K562 (cell line): ENCODE measurements around the gene SKAP1. TPM values are rescaled to one million over a fixed set of nuclear protein-coding genes. Genes with fewer than 3 reads are reported as not detected.

Experiments
- ATAC-seq: fragments of 200-7000 bp; cut with Tn5 transposase; 3 replicates; pipeline ENCODE4 v1.9.1; 2020; ENCODE audit warnings: moderate library complexity
- BruUV-seq: library from RNA; stranded (reverse); fragments of 400-500 nt; replicated peaks from 2 replicates; lab custom pipeline; 2021; lab: Mats Ljungman, UMichigan
- CTCF ChIA-PET: fragments of 300-600 bp; formaldehyde crosslinking; extraction: SDS; loops from one replicate; lab custom pipeline; 2021; ENCODE audit warnings: low intra/inter-chr PET ratio; lab: Yijun Ruan, JAX
- POLR2A ChIA-PET: fragments of 300-600, 350-650 bp; sonication (Branson Sonifier 250); formaldehyde crosslinking; extraction: SDS; loops from one replicate; lab custom pipeline; 2021; ENCODE audit warnings: antibody characterized with exemption, inconsistent platforms; lab: Yijun Ruan, JAX
- DNase-seq, 4 experiments: peaks; one replicate each; pipeline versions ENCODE4 v3.0.0 to v3.0.0-alpha.2; 2011 to 2018; ENCODE audit warnings: low spot score in 3 of 4, mixed read lengths in 3 of 4; ENCODE audit errors: extremely low read depth in 1 of 4
- FAIRE-seq: peaks from 2 replicates; lab custom pipeline; 2011; peaks lifted over from hg19 to GRCh38; lab: Jason Lieb, UNC
- H2AFZ ChIP-seq: 2 replicates; pipeline ENCODE4 v1.6.0; 2011; ENCODE audit warnings: low read depth, low read length, control low read depth, inconsistent platforms
- H3K27ac ChIP-seq: fragments of 200-600 bp; 3 replicates; pipeline ENCODE4 v1.8.0; 2011; ENCODE audit warnings: low read depth, mild to moderate bottlenecking, control low read depth, inconsistent platforms, low read length, moderate library complexity, mixed read lengths; ENCODE audit errors: extremely low read depth
- H3K27me3 ChIP-seq, 2 experiments: fragments of 300-600 bp in 1 of 2; 2 replicates in 1 of 2; 3 replicates in 1 of 2; pipeline versions ENCODE4 v1.6.0 to v1.8.0; 2011; ENCODE audit warnings: inconsistent platforms in 2 of 2, low read length in 2 of 2, mild to moderate bottlenecking in 1 of 2, mixed read lengths in 1 of 2, moderate library complexity in 1 of 2; ENCODE audit not compliant: control insufficient read depth in 2 of 2, insufficient read depth in 2 of 2
- H3K36me3 ChIP-seq: fragments of 300-600 bp; 3 replicates; pipeline ENCODE4 v1.8.0; 2011; ENCODE audit warnings: mild to moderate bottlenecking, low read length, inconsistent platforms; ENCODE audit not compliant: control insufficient read depth, insufficient read depth
- H3K4me1 ChIP-seq, 2 experiments: fragments of 200-600 bp in 1 of 2; replicated peaks in 1 of 2; 2 replicates in 1 of 2; 3 replicates in 1 of 2; pipeline versions ENCODE4 v1.5.1 to v1.8.0; 2011; ENCODE audit warnings: inconsistent platforms in 2 of 2, low read length in 2 of 2, mild to moderate bottlenecking in 1 of 2, mixed read lengths in 1 of 2, moderate library complexity in 1 of 2; ENCODE audit not compliant: control insufficient read depth in 2 of 2, insufficient read depth in 2 of 2
- H3K4me2 ChIP-seq: 2 replicates; pipeline ENCODE4 v1.6.1; 2011; ENCODE audit warnings: low read length, control low read depth, inconsistent platforms, mixed read lengths; ENCODE audit not compliant: insufficient read depth
- H3K4me3 ChIP-seq: fragments of 200-600 bp; sonication (generic), shearing (Covaris generic); 2 replicates; pipeline ENCODE4 v1.5.1; 2016; ENCODE audit warnings: control low read depth, inconsistent platforms
- H3K79me2 ChIP-seq: fragments of 200-600 bp; 3 replicates; pipeline ENCODE4 v1.8.0; 2011; ENCODE audit warnings: low read length, inconsistent platforms; ENCODE audit not compliant: control insufficient read depth, insufficient read depth
- H3K9ac ChIP-seq, 2 experiments: 2 replicates each; pipeline versions ENCODE4 v1.6.0 to v1.6.1; 2011; ENCODE audit warnings: low read depth in 2 of 2, low read length in 2 of 2, control low read depth in 1 of 2, inconsistent platforms in 1 of 2, mild to moderate bottlenecking in 1 of 2, mixed read lengths in 1 of 2; ENCODE audit not compliant: insufficient read depth in 1 of 2
- H3K9me1 ChIP-seq: one replicate; pipeline ENCODE4 v1.6.0; 2011; ENCODE audit warnings: inconsistent platforms, mild to moderate bottlenecking, low read length, moderate library complexity; ENCODE audit not compliant: control insufficient read depth, insufficient read depth
- H3K9me3 ChIP-seq: replicated peaks from 2 replicates; pipeline ENCODE4 v1.5.1; 2011; ENCODE audit warnings: low read depth, low read length, inconsistent platforms; ENCODE audit not compliant: control insufficient read depth, insufficient read depth
- H4K20me1 ChIP-seq: replicated peaks from 2 replicates; pipeline ENCODE4 v1.6.1; 2011; ENCODE audit warnings: low read length, inconsistent platforms, mixed read lengths; ENCODE audit not compliant: control insufficient read depth, insufficient read depth
- BRF2 ChIP-seq: IDR thresholded peaks from 3 replicates; pipeline ENCODE4 v1.6.1; 2011; ENCODE audit warnings: borderline replicate concordance, mild to moderate bottlenecking; ENCODE audit not compliant: insufficient read length, insufficient read depth
- CBX1 ChIP-seq: sonication (generic); IDR thresholded peaks from 2 replicates; pipeline ENCODE4 v1.6.1; 2016; ENCODE audit warnings: antibody characterized with exemption, low read depth, mild to moderate bottlenecking
- DPF2 ChIP-seq: fragments of 450-650 bp; IDR thresholded peaks from 2 replicates; pipeline ENCODE4 v1.6.1; 2016
- GATAD2B ChIP-seq: fragments of 450-650 bp; IDR thresholded peaks from 2 replicates; pipeline ENCODE4 v1.6.1; 2017; ENCODE audit warnings: mild to moderate bottlenecking, borderline replicate concordance
- MITF ChIP-seq: IDR thresholded peaks from 2 replicates; pipeline ENCODE4 v1.6.1; 2014; ENCODE audit warnings: antibody characterized with exemption
- PCBP2 ChIP-seq: fragments of 200-400 bp; formaldehyde crosslinking; IDR thresholded peaks from 2 replicates; pipeline ENCODE4 v1.6.1; 2018; ENCODE audit warnings: low read length, low read depth, mild to moderate bottlenecking, moderate library complexity; ENCODE audit not compliant: poor library complexity, severe bottlenecking
- POLR2A ChIP-seq: fragments of 450-650 bp; conservative IDR thresholded peaks from 2 replicates; pipeline ENCODE4 v1.6.1; 2016
- SRSF1 ChIP-seq: fragments of 200-400 bp; formaldehyde crosslinking; IDR thresholded peaks from 2 replicates; pipeline ENCODE4 v1.6.1; 2017; ENCODE audit warnings: mild to moderate bottlenecking, low read depth, low read length, moderate library complexity
- TBP ChIP-seq: optimal IDR thresholded peaks from 2 replicates; pipeline ENCODE3; 2011; ENCODE audit warnings: low read depth, low read length, improper control_type of control experiment
- WHSC1 ChIP-seq: IDR thresholded peaks from one replicate; pipeline ENCODE4 v1.6.1; 2012; ENCODE audit warnings: low read length, control low read depth, inconsistent platforms
- ZBTB9 ChIP-seq: fragments of 450-650 bp; formaldehyde crosslinking; IDR thresholded peaks from 2 replicates; pipeline ENCODE4 v1.4.0; 2020; ENCODE audit warnings: mild to moderate bottlenecking, moderate library complexity
- ZNF41 ChIP-seq: fragments of 250-450 bp; sonication (Bioruptor Pico); conservative IDR thresholded peaks from 2 replicates; pipeline ENCODE4 v1.4.0; 2020; ENCODE audit warnings: mild to moderate bottlenecking
- WGBS: fragments of 100-300 bp; shearing (Covaris generic); methylation state at CpG from one replicate; pipeline ENCODE4 v1.1.6; 2016; ENCODE audit warnings: low coverage, mixed read lengths; ENCODE audit not compliant: insufficient coverage; ENCODE audit errors: missing lambda C conversion rate; 5-methylcytosine and 5-hydroxymethylcytosine counted together
- in situ Hi-C: fragments of 300-500 bp; cut with MboI; formaldehyde crosslinking; loops from 4 replicates; pipeline ENCODE4 v1.15.0; 2018; ENCODE audit warnings: inconsistent platforms, mixed read lengths
- intact Hi-C: fragments of 100-400 bp; cut with micrococcal nuclease; formaldehyde crosslinking; loops from 2 replicates; pipeline ENCODE4 v1.14.2; 2022
- polyA plus RNA-seq, 8 experiments: library from polyadenylated mRNA; depleted of rRNA in 4 of 8; stranded (reverse) in 5 of 8; unstranded in 3 of 8; fragments of >200 nt; fragmentation: Nextera tagmentation in 2 of 8; fragmentation: Illumina TruSeq in 1 of 8; extraction: Ambion mirVana in 2 of 8; extraction: Trizol in 1 of 8; gene quantifications; 2 replicates each; pipeline versions ENCODE4 v1.2.1 to v1.2.3, GENCODE V29; 2011 to 2014; ENCODE audit warnings: inconsistent platforms in 1 of 8, missing spikeins in 1 of 8
- total RNA-seq, 7 experiments: library from RNA; depleted of rRNA in 6 of 7; stranded (reverse); fragments of >200 nt in 6 of 7; fragmentation: Illumina TruSeq in 2 of 7; extraction: Trizol in 2 of 7; gene quantifications; 2 replicates each; pipeline versions ENCODE4 v1.2.1 to v1.2.3, GENCODE V29; 2011 to 2021; ENCODE audit warnings: low replicate concordance in 1 of 7

SKAP1 gene
- total and polyA plus RNA-seq, 9 of the 15 experiments (the other 6 are each of a cell fraction or from before 2014, with no cell fraction given): 0.06 to 0.80 (median 0.10) TPM; not detected in 4

GRCh38 chr17:48438516-48439061, 8.6 kb upstream of the SKAP1 start:
- Histone ChIP-seq H3K27me3 (no peaks in the 10 kb centered on the region), H3K9ac (no peak overlapping the region), H3K9me1 (no peaks in the 10 kb centered on the region), H3K4me2 (no peak overlapping the region), H3K4me1 (peaks cover 0 to 53% of the 10 kb centered on the region in 2 experiments; a peak in 4 of 5 replicates), H3K36me3 (no peaks in the 10 kb centered on the region), H2AFZ (no peak overlapping the region), H3K9me3 (no peaks in the 10 kb centered on the region), H3K27ac (no peak overlapping the region), H3K4me3 (no peak overlapping the region), H4K20me1 (no peaks in the 10 kb centered on the region), H3K79me2 (no peaks in the 10 kb centered on the region)
- ChIA-PET CTCF (no interaction called here), POLR2A (interaction anchor here (1.0 to 1.8 kb wide), 2 partner anchors 10 to 17 kb away, joined by 4 read pairs; no protein-coding TSS in a partner anchor)
- intact Hi-C loops (no loop called here), in situ Hi-C loops (no loop called here)
- ATAC-seq: peak; percentile 66
- FAIRE-seq: peak; percentile 71
- no TSS peak for BruUV-seq
- peak; percentile 45 to 78 (median 58) for DNase-seq
- WGBS: 2% methylated on average over 3 of the region's 3 CpGs
- no peak for TF ChIP-seq CBX1
- no peak for TF ChIP-seq MITF
- TF ChIP-seq WHSC1: no peak
- no peak for TF ChIP-seq BRF2
- TF ChIP-seq POLR2A: no peak
- no peak for TF ChIP-seq SRSF1
- 0 out of 2 replicates have a peak, but pooled peaks have one; percentile 13 for TF ChIP-seq DPF2
- no peak for TF ChIP-seq GATAD2B
- no peak for TF ChIP-seq ZBTB9 (CRISPR knock-in tag)
- TF ChIP-seq ZNF41 (CRISPR knock-in tag): no peak
- no peak for TF ChIP-seq PCBP2
- TF ChIP-seq TBP: no peak
